ENCODE data around the gene CBLC. TPM values are rescaled to one million over a fixed set of nuclear protein-coding genes. Genes with fewer than 3 reads are reported as not detected.

The CBLC gene
- total and polyA plus RNA-seq, 10 of the 15 experiments (the other 5 are each of a cell fraction or from before 2014, with no cell fraction given) = not detected

GRCh38 chr19:44734357-44734756 lies 43.3 kb upstream of the CBLC start (continued):
- TF ChIP-seq CBFB (IDR thresholded peaks at IDR 0.05; ENCODE audit: low read depth) = no peak
- no peak for TF ChIP-seq CUX1 (IDR thresholded peaks at IDR 0.05; ENCODE audit: insufficient replicate concordance, low read depth, low read length)
- no peak for TF ChIP-seq LARP7 (IDR thresholded peaks at IDR 0.05)
- no peak for TF ChIP-seq TAF1 (IDR thresholded peaks at IDR 0.05; ENCODE audit: borderline replicate concordance, low read depth, low read length)

- SMC1A ChIA-PET (ENCODE audit: uncharacterized antibody, unreplicated experiment) = interaction anchor here (2.2 to 4.2 kb wide), 2 partner anchors 10 to 36 kb away, joined by 16 to 43 read pairs; no protein-coding TSS in a partner anchor
- Histone ChIP-seq H3K4me1 (ENCODE audit: control insufficient read depth, insufficient read depth, low read length) (peaks cover 31% of the 10 kb centered on the region), H3K4me3 (no peak overlapping the region), H2AFZ (ENCODE audit: control insufficient read depth, low read depth, low read length) (no peak overlapping the region), H3K36me3 (ENCODE audit: control insufficient read depth in 2 of 2, insufficient read depth in 2 of 2, low read length in 1 of 2) (no peaks in the 10 kb centered on the region), H4K20me1 (ENCODE audit: control insufficient read depth, insufficient read depth) (no peaks in the 10 kb centered on the region), H3K79me2 (ENCODE audit: control insufficient read depth, insufficient read depth, low read length) (no peaks in the 10 kb centered on the region), H3K4me2 (ENCODE audit: control insufficient read depth, insufficient read depth) (no peak overlapping the region), H3K27me3 (replicated peaks in 1 of 2; ENCODE audit: control insufficient read depth in 2 of 2, insufficient read depth in 2 of 2, low read length in 1 of 2) (no peaks in the 10 kb centered on the region), H3K9me3 (replicated peaks; ENCODE audit: control insufficient read depth, insufficient read depth, low read length) (no peaks in the 10 kb centered on the region), H3K9ac (ENCODE audit: control insufficient read depth, insufficient read depth, low read length) (no peak overlapping the region), H3K27ac (ENCODE audit: control insufficient read depth, insufficient read depth) (no peak overlapping the region)
- intact Hi-C loops (cut with micrococcal nuclease; ENCODE audit: unreplicated experiment) = no loop called here
- FAIRE-seq (no peak), ATAC-seq (no peak), DNase-seq (ENCODE audit: low read depth, low spot score) (no peak)
- RAD21 ChIA-PET (ENCODE audit: unreplicated experiment) = no interaction called here
- BruUV-seq (replicated peaks) = no TSS peak
- CTCF ChIA-PET = interaction anchor here (0.6 kb wide), 1 partner anchor 972 kb away, joined by 3 read pairs; no protein-coding TSS in a partner anchor
- 48% methylated on average over 5 of the region's 5 CpGs for WGBS (ENCODE audit: insufficient coverage, insufficient replicate concordance, low lambda C conversion rate, missing lambda C conversion rate)
- POLR2A ChIA-PET = interaction anchor here (0.6 to 2.2 kb wide), 2 partner anchors 18 to 31 kb away, joined by 7 to 11 read pairs; no protein-coding TSS in a partner anchor
- in situ Hi-C loops (cut with MboI) = no loop called here
- no peak for TF ChIP-seq BCL3 (IDR thresholded peaks at IDR 0.05; ENCODE audit: borderline replicate concordance, insufficient read depth, low read depth, low read length, poor library complexity, severe bottlenecking)
- no peak for TF ChIP-seq FOXM1 (IDR thresholded peaks at IDR 0.05; ENCODE audit: low read depth, low read length)
- TF ChIP-seq NR2F1 (conservative IDR thresholded peaks at IDR 0.05) = no peak
- no peak for TF ChIP-seq RELA (IDR thresholded peaks at IDR 0.05; ENCODE audit: borderline replicate concordance, partially characterized antibody)
- no peak for TF ChIP-seq NBN (IDR thresholded peaks at IDR 0.05)
- no peak for TF ChIP-seq ZNF622 (IDR thresholded peaks at IDR 0.05)
- TF ChIP-seq YY1 (IDR thresholded peaks at IDR 0.05; ENCODE audit: low read depth, low read length) = no peak
- no peak for TF ChIP-seq PRDM15 (CRISPR knock-in tag; IDR thresholded peaks at IDR 0.05)
- no peak for TF ChIP-seq NFIC (IDR thresholded peaks at IDR 0.05; ENCODE audit: low read depth, low read length)
- TF ChIP-seq STAT1 (conservative IDR thresholded peaks at IDR 0.05) = no peak
Measured at GRCh38 chr19:44735011-44735410, 42.7 kb upstream of the CBLC start.

All from GM12878 (cell line).